Endothelial cell of umbilical vein (primary cell): Measurements from ENCODE around the gene ERRFI1. TPM values are rescaled to one million over a fixed set of nuclear protein-coding genes. Genes with fewer than 3 reads are reported as not detected.

ENCODE experiments used
- BruUV-seq: library from RNA; stranded (reverse); fragments of 400-500 nt; replicated peaks from 2 replicates; lab custom pipeline; 2021; lab: Mats Ljungman, UMichigan
- CTCF ChIA-PET: fragments of 300-600, 350-600 bp; sonication (Branson Sonifier 250); formaldehyde crosslinking; loops from one replicate; lab custom pipeline; 2021; ENCODE audit warnings: antibody characterized with exemption, inconsistent platforms; lab: Charles Lee
- POLR2A ChIA-PET: fragments of 300-600, 350-600 bp; sonication (Branson Sonifier 250); formaldehyde crosslinking; loops from one replicate; lab custom pipeline; 2021; ENCODE audit warnings: antibody characterized with exemption, inconsistent platforms; lab: Charles Lee
- DNase-seq: peaks from one replicate; pipeline ENCODE4 v3.0.0-alpha.2; 2011; ENCODE audit warnings: low read depth, low spot score
- FAIRE-seq: peaks from 2 replicates; lab custom pipeline; 2011; peaks lifted over from hg19 to GRCh38; lab: Jason Lieb, UNC
- H2AFZ ChIP-seq: 2 replicates; pipeline ENCODE4 v1.6.0; 2012; ENCODE audit warnings: low read depth, low read length, control low read depth, inconsistent platforms
- H3K27ac ChIP-seq: 2 replicates; pipeline ENCODE4 v1.5.1; 2011; ENCODE audit warnings: low read depth, mild to moderate bottlenecking, control low read depth, low read length, moderate library complexity; ENCODE audit not compliant: insufficient read depth
- H3K27me3 ChIP-seq, 2 experiments: 2 replicates each; pipeline versions ENCODE4 v1.6.0 to v1.6.1; 2011; ENCODE audit warnings: low read length in 2 of 2, mixed read lengths in 1 of 2; ENCODE audit not compliant: control insufficient read depth in 2 of 2, insufficient read depth in 2 of 2
- H3K36me3 ChIP-seq, 2 experiments: 2 replicates in 1 of 2; 3 replicates in 1 of 2; pipeline ENCODE4 v1.5.1; 2011; ENCODE audit warnings: low read length in 2 of 2, mild to moderate bottlenecking in 1 of 2, moderate library complexity in 1 of 2; ENCODE audit not compliant: control insufficient read depth in 2 of 2, insufficient read depth in 2 of 2; ENCODE audit errors: extremely low read depth in 1 of 2
- H3K4me1 ChIP-seq: 3 replicates; pipeline ENCODE4 v1.5.1; 2011; ENCODE audit warnings: mild to moderate bottlenecking, low read length; ENCODE audit not compliant: control insufficient read depth, insufficient read depth; ENCODE audit errors: extremely low read depth
- H3K4me2 ChIP-seq: 2 replicates; pipeline ENCODE4 v1.6.1; 2011; ENCODE audit warnings: low read length, control low read depth, mixed read lengths; ENCODE audit not compliant: insufficient read depth
- H3K4me3 ChIP-seq, 3 experiments: fragments of 200-600 bp in 1 of 3; sonication (generic), shearing (Covaris generic) in 1 of 3; replicated peaks in 1 of 3; 2 replicates each; pipeline ENCODE4 v1.5.1; 2011 to 2016; ENCODE audit warnings: control low read depth in 3 of 3, low read length in 3 of 3, mild to moderate bottlenecking in 2 of 3, inconsistent platforms in 1 of 3, low read depth in 1 of 3, moderate library complexity in 1 of 3; ENCODE audit not compliant: insufficient read depth in 1 of 3
- H3K79me2 ChIP-seq: 2 replicates; pipeline ENCODE4 v1.6.0; 2012; ENCODE audit warnings: low read length, inconsistent platforms; ENCODE audit not compliant: control insufficient read depth, insufficient read depth
- H3K9ac ChIP-seq: replicated peaks from 2 replicates; pipeline ENCODE3; 2011; ENCODE audit warnings: low read length, control low read depth; ENCODE audit not compliant: insufficient read depth; ENCODE audit errors: extremely low read depth
- H3K9me1 ChIP-seq: replicated peaks from 3 replicates; pipeline ENCODE4 v1.6.0; 2011; ENCODE audit warnings: mild to moderate bottlenecking, low read length; ENCODE audit not compliant: control insufficient read depth, insufficient read depth; ENCODE audit errors: extremely low read depth
- H3K9me3 ChIP-seq: replicated peaks from 2 replicates; pipeline ENCODE4 v1.5.1; 2012; ENCODE audit warnings: low read length, inconsistent platforms; ENCODE audit not compliant: control insufficient read depth, insufficient read depth
- H4K20me1 ChIP-seq: replicated peaks from 2 replicates; pipeline ENCODE3; 2011; ENCODE audit warnings: mild to moderate bottlenecking, low read length; ENCODE audit not compliant: control insufficient read depth, insufficient read depth; ENCODE audit errors: extremely low read depth
- EZH2 ChIP-seq: IDR thresholded peaks from 2 replicates; pipeline ENCODE4 v1.6.1; 2012; ENCODE audit warnings: borderline replicate concordance, low read depth, mild to moderate bottlenecking, moderate library complexity, low read length, inconsistent platforms; ENCODE audit not compliant: severe bottlenecking
- FOS ChIP-seq: IDR thresholded peaks from 2 replicates; pipeline ENCODE4 v1.6.1; 2011; ENCODE audit warnings: mild to moderate bottlenecking, low read length, moderate library complexity, borderline replicate concordance; ENCODE audit not compliant: insufficient read depth
- GATA2 ChIP-seq: IDR thresholded peaks from 2 replicates; pipeline ENCODE4 v1.7.0; 2011; ENCODE audit warnings: low read depth, mild to moderate bottlenecking, moderate library complexity, mixed read lengths, low read length; ENCODE audit not compliant: insufficient read length, insufficient read depth
- JUN ChIP-seq: IDR thresholded peaks from 2 replicates; pipeline ENCODE4 v1.6.1; 2011; ENCODE audit warnings: borderline replicate concordance, low read depth; ENCODE audit not compliant: insufficient read length, insufficient read depth
- MYC ChIP-seq: IDR thresholded peaks from one replicate; pipeline ENCODE4 v1.6.1; 2011; ENCODE audit warnings: mild to moderate bottlenecking, low read depth, low read length
- POLR2A ChIP-seq: IDR thresholded peaks from 2 replicates; pipeline ENCODE4 v1.6.1; 2012; ENCODE audit warnings: low read depth, mild to moderate bottlenecking, control low read depth, low read length
- POLR2AphosphoS5 ChIP-seq: IDR thresholded peaks from 2 replicates; pipeline ENCODE4 v1.6.1; 2012; ENCODE audit warnings: low read depth, mild to moderate bottlenecking, control low read depth, low read length, moderate library complexity; ENCODE audit not compliant: insufficient read depth
- dilution Hi-C: fragments of 300-500 bp; cut with MboI; formaldehyde crosslinking; loops from one replicate; pipeline ENCODE4 v1.15.0; 2019; ENCODE audit warnings: low sequenced_read_pairs; ENCODE audit not compliant: extremely low pct_ligation_motif_present
- intact Hi-C: fragments of 100-400 bp; cut with micrococcal nuclease; formaldehyde crosslinking; loops from one replicate; pipeline ENCODE4 v1.10.0; 2022
- polyA plus RNA-seq, 4 experiments: library from polyadenylated mRNA; depleted of rRNA in 3 of 4; stranded (reverse) in 3 of 4; unstranded in 1 of 4; fragments of >200 nt; gene quantifications; 2 replicates each; pipeline versions ENCODE4 v1.2.1 to v1.2.3, GENCODE V29; 2011 to 2012; ENCODE audit warnings: missing spikeins in 1 of 4
- total RNA-seq: library from RNA; stranded (reverse); gene quantifications from 2 replicates; pipeline ENCODE4 v1.2.3, GENCODE V29; 2021
- TF ChIP-seq, protein P1 (sequence below): IDR thresholded peaks from 2 replicates; pipeline ENCODE4 v1.6.1; 2011; ENCODE audit not compliant: insufficient read depth, insufficient read length
- TF ChIP-seq, protein P2 (sequence below), 2 donors: IDR thresholded peaks; 1 replicate in 1 of 2; 2 replicates in 1 of 2; pipeline ENCODE4 v1.5.1; 2011; ENCODE audit warnings: low read length in 2 of 2, mild to moderate bottlenecking in 2 of 2, moderate library complexity in 2 of 2, control low read depth in 1 of 2, inconsistent platforms in 1 of 2, low read depth in 1 of 2; ENCODE audit not compliant: insufficient read depth in 1 of 2; ENCODE audit errors: extremely low read depth in 1 of 2

Gene ERRFI1
- total and polyA plus RNA-seq, 2 donors (not counting 3 experiments of a cell fraction or from before 2014, with no cell fraction given): 28.1 to 32.0 TPM

DNA sequence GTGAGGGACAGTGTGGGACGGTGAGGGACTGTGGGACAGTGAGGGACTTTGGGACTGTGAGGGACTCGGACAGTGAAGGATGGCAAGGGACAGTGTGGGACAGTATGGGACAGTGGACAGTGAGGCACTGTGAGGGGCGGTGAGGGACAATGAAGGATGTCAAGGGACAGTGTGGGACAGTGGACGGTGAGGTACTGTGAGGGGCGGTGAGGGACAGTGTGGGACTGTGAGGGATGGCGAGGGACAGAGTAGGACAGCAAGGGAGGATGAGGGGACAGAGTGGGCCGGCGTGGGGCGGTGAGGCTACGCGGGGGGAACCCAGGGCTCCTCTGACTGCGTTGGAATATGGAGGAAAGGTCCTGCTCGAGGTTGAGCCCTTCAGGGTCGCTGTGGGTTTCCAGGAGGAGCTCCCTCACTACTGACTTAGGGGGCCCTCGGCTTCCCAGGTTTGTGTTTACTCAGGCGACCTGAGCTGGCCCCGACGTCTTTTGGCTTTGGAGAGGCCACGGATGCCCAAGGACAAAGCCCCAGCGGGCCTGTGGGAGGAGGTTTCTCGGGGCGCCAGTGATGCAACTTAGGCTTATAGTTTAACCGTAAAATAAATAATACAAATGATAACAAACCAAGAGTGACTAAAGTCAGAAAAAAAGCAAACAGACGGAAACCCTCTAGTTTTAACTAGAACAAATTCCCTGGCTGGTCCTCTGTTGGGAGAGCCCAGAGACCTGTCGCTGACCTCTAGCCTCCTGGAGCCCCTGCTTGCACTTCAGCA, 1.1 kb upstream of the ERRFI1 start:
- Histone ChIP-seq H3K27me3 (no peaks in the 10 kb centered on the region), H3K79me2 (peaks cover 39% of the 10 kb centered on the region), H3K9me3 (no peaks in the 10 kb centered on the region), H3K4me2 (peak overlapping the region; percentile 66), H3K4me3 (peak overlapping the region in 1 of 3 experiments; percentile 81), H3K4me1 (peaks cover 49% of the 10 kb centered on the region), H4K20me1 (no peaks in the 10 kb centered on the region), H3K36me3 (no peaks in the 10 kb centered on the region), H3K9ac (peak overlapping the region; percentile 53), H3K9me1 (no peaks in the 10 kb centered on the region), H2AFZ (no peak overlapping the region), H3K27ac (peak overlapping the region; percentile 47)
- no peak for DNase-seq
- dilution Hi-C loops (no loop called here), intact Hi-C loops (loop anchor here (1.0 to 5.0 kb wide), 6 partner anchors 11 to 291 kb away; partner anchors contain the start of gene SLC45A1)
- no TSS peak for BruUV-seq
- TF ChIP-seq, protein P1, sequence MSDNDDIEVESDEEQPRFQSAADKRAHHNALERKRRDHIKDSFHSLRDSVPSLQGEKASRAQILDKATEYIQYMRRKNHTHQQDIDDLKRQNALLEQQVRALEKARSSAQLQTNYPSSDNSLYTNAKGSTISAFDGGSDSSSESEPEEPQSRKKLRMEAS: no peak
- TF ChIP-seq EZH2: no peak
- no peak for TF ChIP-seq GATA2
- TF ChIP-seq, protein P2, sequence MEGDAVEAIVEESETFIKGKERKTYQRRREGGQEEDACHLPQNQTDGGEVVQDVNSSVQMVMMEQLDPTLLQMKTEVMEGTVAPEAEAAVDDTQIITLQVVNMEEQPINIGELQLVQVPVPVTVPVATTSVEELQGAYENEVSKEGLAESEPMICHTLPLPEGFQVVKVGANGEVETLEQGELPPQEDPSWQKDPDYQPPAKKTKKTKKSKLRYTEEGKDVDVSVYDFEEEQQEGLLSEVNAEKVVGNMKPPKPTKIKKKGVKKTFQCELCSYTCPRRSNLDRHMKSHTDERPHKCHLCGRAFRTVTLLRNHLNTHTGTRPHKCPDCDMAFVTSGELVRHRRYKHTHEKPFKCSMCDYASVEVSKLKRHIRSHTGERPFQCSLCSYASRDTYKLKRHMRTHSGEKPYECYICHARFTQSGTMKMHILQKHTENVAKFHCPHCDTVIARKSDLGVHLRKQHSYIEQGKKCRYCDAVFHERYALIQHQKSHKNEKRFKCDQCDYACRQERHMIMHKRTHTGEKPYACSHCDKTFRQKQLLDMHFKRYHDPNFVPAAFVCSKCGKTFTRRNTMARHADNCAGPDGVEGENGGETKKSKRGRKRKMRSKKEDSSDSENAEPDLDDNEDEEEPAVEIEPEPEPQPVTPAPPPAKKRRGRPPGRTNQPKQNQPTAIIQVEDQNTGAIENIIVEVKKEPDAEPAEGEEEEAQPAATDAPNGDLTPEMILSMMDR (IDR thresholded peaks at IDR 0.05; ENCODE audit: extremely low read depth in 1 of 2, insufficient read depth in 1 of 2, low read depth in 1 of 2, low read length in 2 of 2): no peak
- no peak for TF ChIP-seq POLR2A
- no peak for TF ChIP-seq JUN
- no peak for TF ChIP-seq FOS
- no peak for TF ChIP-seq POLR2AphosphoS5
- no peak for TF ChIP-seq MYC
- no peak for FAIRE-seq
- ChIA-PET POLR2A (no interaction called here), CTCF (interaction anchor here (1.4 to 9.7 kb wide), 3 partner anchors 12 to 288 kb away, joined by 3 to 138 read pairs (median 15); no protein-coding TSS in a partner anchor)
